GM10266 (cell line): Measurements from ENCODE around the gene KRTAP12-3.
"Not testable (repeated sequence)": the region's sequence is repeated elsewhere in the genome, so short reads cannot be mapped to it uniquely, and the experiment has no call there.

ENCODE experiments used
- DNase-seq: peaks from one replicate; pipeline ENCODE4 v3.0.0; 2012; ENCODE audit errors: extremely low spot score
- CTCF ChIP-seq: IDR thresholded peaks from 2 replicates; pipeline ENCODE4 v1.5.1; 2012; ENCODE audit warnings: mild to moderate bottlenecking, low read depth; ENCODE audit not compliant: control insufficient read depth, insufficient read depth; ENCODE audit errors: missing control alignments

The KRTAP12-3 gene

GRCh38 chr21:44684077-44684476, 26.3 kb downstream of the KRTAP12-3 start:
- no peak for DNase-seq
- TF ChIP-seq CTCF = no peak

DNA sequence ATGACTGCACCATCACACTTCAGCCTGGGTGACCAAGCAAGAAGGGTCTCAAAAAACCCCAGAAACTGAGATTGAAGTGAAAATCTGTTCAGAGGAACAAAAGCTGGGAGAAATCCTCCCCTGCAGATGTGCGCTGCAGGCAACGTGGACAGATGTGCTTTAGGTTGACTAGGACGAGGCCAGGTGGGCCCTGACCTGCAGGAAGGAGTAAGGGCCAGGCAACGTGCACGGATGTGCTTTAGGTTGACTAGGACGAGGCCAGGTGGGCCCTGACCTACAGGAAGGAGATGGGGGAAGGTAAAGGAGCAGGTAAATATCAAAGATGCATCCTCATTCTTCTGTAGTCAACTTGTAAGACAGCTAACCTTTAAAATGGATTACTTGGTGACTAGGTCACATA, 26.8 kb downstream of the KRTAP12-3 start:
- no peak for TF ChIP-seq CTCF
- no peak for DNase-seq

GRCh38 chr21:44685050-44685449, 27.3 kb downstream of the KRTAP12-3 start:
- not testable (repeated sequence) for DNase-seq

DNA sequence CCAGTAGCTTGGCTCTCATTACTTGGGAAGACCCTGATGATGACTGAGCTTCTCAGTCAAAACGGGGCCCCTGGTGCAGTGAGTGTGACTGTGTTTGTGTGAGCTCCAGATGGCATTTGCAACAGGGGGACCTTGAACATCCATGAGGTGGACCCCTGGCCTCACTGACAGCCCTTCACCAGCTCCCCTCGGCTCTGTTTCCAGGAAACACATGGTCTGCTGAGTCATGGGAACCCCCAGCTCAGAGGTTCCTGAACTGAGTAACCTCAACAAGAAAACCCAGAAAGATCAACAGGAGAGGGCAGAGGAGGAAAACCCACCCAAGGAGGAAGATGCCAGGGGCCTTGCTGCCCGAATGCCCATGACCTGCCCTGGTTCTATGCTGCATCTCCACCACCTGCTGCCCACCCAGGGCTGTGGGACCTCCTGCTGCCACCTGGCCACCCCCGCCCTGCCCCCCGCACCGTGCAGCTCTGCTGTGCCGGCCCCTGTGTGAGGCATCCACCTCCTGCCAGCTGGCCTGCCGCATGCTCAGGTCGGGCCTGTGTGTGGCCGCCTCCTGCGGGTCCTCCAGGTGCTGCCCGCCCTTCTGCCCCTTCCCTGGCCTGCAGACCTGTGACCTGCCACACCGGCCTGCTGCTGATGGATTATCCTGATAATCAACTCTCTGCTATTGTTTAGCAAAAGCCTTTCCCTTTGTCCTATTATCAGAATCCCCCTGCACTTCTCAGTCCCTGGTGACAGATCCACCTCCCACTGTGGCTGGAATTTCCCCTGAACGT, 28.5 kb downstream of the KRTAP12-3 start:
- TF ChIP-seq CTCF = no peak

GRCh38 chr21:44686843-44687561, 29.3 kb downstream of the KRTAP12-3 start:
- no peak for TF ChIP-seq CTCF

More for the DNA sequence above, 28.5 kb downstream of the KRTAP12-3 start:
- no peak for DNase-seq

GRCh38 chr21:44687671-44688070, 29.9 kb downstream of the KRTAP12-3 start:
- DNase-seq = no peak
- no peak for TF ChIP-seq CTCF

More at GRCh38 chr21:44686843-44687561, 29.3 kb downstream of the KRTAP12-3 start:
- no peak for DNase-seq

GRCh38 chr21:44689740-44690139, 32.0 kb downstream of the KRTAP12-3 start:
- not testable (repeated sequence) for DNase-seq

GRCh38 chr21:44691686-44692085, 34.0 kb downstream of the KRTAP12-3 start:
- no peak for DNase-seq
- TF ChIP-seq CTCF = no peak
